K562 (cell line): ENCODE data around the gene PLAGL1. TPM values are rescaled to one million over a fixed set of nuclear protein-coding genes. Genes with fewer than 3 reads are reported as not detected.

ENCODE experiments used
- ATAC-seq: fragments of 200-7000 bp; cut with Tn5 transposase; 3 replicates; pipeline ENCODE4 v1.9.1; 2020; ENCODE audit warnings: moderate library complexity
- BruUV-seq: library from RNA; stranded (reverse); fragments of 400-500 nt; replicated peaks from 2 replicates; lab custom pipeline; 2021; lab: Mats Ljungman, UMichigan
- CTCF ChIA-PET: fragments of 300-600 bp; formaldehyde crosslinking; extraction: SDS; loops from one replicate; lab custom pipeline; 2021; ENCODE audit warnings: low intra/inter-chr PET ratio; lab: Yijun Ruan, JAX
- POLR2A ChIA-PET: fragments of 300-600, 350-650 bp; sonication (Branson Sonifier 250); formaldehyde crosslinking; extraction: SDS; loops from one replicate; lab custom pipeline; 2021; ENCODE audit warnings: antibody characterized with exemption, inconsistent platforms; lab: Yijun Ruan, JAX
- DNase-seq, 4 experiments: peaks; one replicate each; pipeline versions ENCODE4 v3.0.0 to v3.0.0-alpha.2; 2011 to 2018; ENCODE audit warnings: low spot score in 3 of 4, mixed read lengths in 3 of 4; ENCODE audit errors: extremely low read depth in 1 of 4
- FAIRE-seq: peaks from 2 replicates; lab custom pipeline; 2011; peaks lifted over from hg19 to GRCh38; lab: Jason Lieb, UNC
- H2AFZ ChIP-seq: 2 replicates; pipeline ENCODE4 v1.6.0; 2011; ENCODE audit warnings: low read depth, low read length, control low read depth, inconsistent platforms
- H3K27ac ChIP-seq: fragments of 200-600 bp; 3 replicates; pipeline ENCODE4 v1.8.0; 2011; ENCODE audit warnings: low read depth, mild to moderate bottlenecking, control low read depth, inconsistent platforms, low read length, moderate library complexity, mixed read lengths; ENCODE audit errors: extremely low read depth
- H3K27me3 ChIP-seq, 2 experiments: fragments of 300-600 bp in 1 of 2; 2 replicates in 1 of 2; 3 replicates in 1 of 2; pipeline versions ENCODE4 v1.6.0 to v1.8.0; 2011; ENCODE audit warnings: inconsistent platforms in 2 of 2, low read length in 2 of 2, mild to moderate bottlenecking in 1 of 2, mixed read lengths in 1 of 2, moderate library complexity in 1 of 2; ENCODE audit not compliant: control insufficient read depth in 2 of 2, insufficient read depth in 2 of 2
- H3K36me3 ChIP-seq: fragments of 300-600 bp; 3 replicates; pipeline ENCODE4 v1.8.0; 2011; ENCODE audit warnings: mild to moderate bottlenecking, low read length, inconsistent platforms; ENCODE audit not compliant: control insufficient read depth, insufficient read depth
- H3K4me1 ChIP-seq, 2 experiments: fragments of 200-600 bp in 1 of 2; replicated peaks in 1 of 2; 2 replicates in 1 of 2; 3 replicates in 1 of 2; pipeline versions ENCODE4 v1.5.1 to v1.8.0; 2011; ENCODE audit warnings: inconsistent platforms in 2 of 2, low read length in 2 of 2, mild to moderate bottlenecking in 1 of 2, mixed read lengths in 1 of 2, moderate library complexity in 1 of 2; ENCODE audit not compliant: control insufficient read depth in 2 of 2, insufficient read depth in 2 of 2
- H3K4me2 ChIP-seq: 2 replicates; pipeline ENCODE4 v1.6.1; 2011; ENCODE audit warnings: low read length, control low read depth, inconsistent platforms, mixed read lengths; ENCODE audit not compliant: insufficient read depth
- H3K4me3 ChIP-seq: fragments of 200-600 bp; sonication (generic), shearing (Covaris generic); 2 replicates; pipeline ENCODE4 v1.5.1; 2016; ENCODE audit warnings: control low read depth, inconsistent platforms
- H3K79me2 ChIP-seq: fragments of 200-600 bp; 3 replicates; pipeline ENCODE4 v1.8.0; 2011; ENCODE audit warnings: low read length, inconsistent platforms; ENCODE audit not compliant: control insufficient read depth, insufficient read depth
- H3K9ac ChIP-seq, 2 experiments: 2 replicates each; pipeline versions ENCODE4 v1.6.0 to v1.6.1; 2011; ENCODE audit warnings: low read depth in 2 of 2, low read length in 2 of 2, control low read depth in 1 of 2, inconsistent platforms in 1 of 2, mild to moderate bottlenecking in 1 of 2, mixed read lengths in 1 of 2; ENCODE audit not compliant: insufficient read depth in 1 of 2
- H3K9me1 ChIP-seq: one replicate; pipeline ENCODE4 v1.6.0; 2011; ENCODE audit warnings: inconsistent platforms, mild to moderate bottlenecking, low read length, moderate library complexity; ENCODE audit not compliant: control insufficient read depth, insufficient read depth
- H3K9me3 ChIP-seq: replicated peaks from 2 replicates; pipeline ENCODE4 v1.5.1; 2011; ENCODE audit warnings: low read depth, low read length, inconsistent platforms; ENCODE audit not compliant: control insufficient read depth, insufficient read depth
- H4K20me1 ChIP-seq: replicated peaks from 2 replicates; pipeline ENCODE4 v1.6.1; 2011; ENCODE audit warnings: low read length, inconsistent platforms, mixed read lengths; ENCODE audit not compliant: control insufficient read depth, insufficient read depth
- SMARCA5 ChIP-seq: fragments of 450-650 bp; IDR thresholded peaks from 2 replicates; pipeline ENCODE4 v1.6.1; 2016
- ZBTB12 ChIP-seq: fragments of 250-450 bp; sonication (Bioruptor Pico); IDR thresholded peaks from 2 replicates; pipeline ENCODE4 v1.4.0; 2020
- WGBS: fragments of 100-300 bp; shearing (Covaris generic); methylation state at CpG from one replicate; pipeline ENCODE4 v1.1.6; 2016; ENCODE audit warnings: low coverage, mixed read lengths; ENCODE audit not compliant: insufficient coverage; ENCODE audit errors: missing lambda C conversion rate; 5-methylcytosine and 5-hydroxymethylcytosine counted together
- in situ Hi-C: fragments of 300-500 bp; cut with MboI; formaldehyde crosslinking; loops from 4 replicates; pipeline ENCODE4 v1.15.0; 2018; ENCODE audit warnings: inconsistent platforms, mixed read lengths
- intact Hi-C: fragments of 100-400 bp; cut with micrococcal nuclease; formaldehyde crosslinking; loops from 2 replicates; pipeline ENCODE4 v1.14.2; 2022
- polyA plus RNA-seq, 8 experiments: library from polyadenylated mRNA; depleted of rRNA in 4 of 8; stranded (reverse) in 5 of 8; unstranded in 3 of 8; fragments of >200 nt; fragmentation: Nextera tagmentation in 2 of 8; fragmentation: Illumina TruSeq in 1 of 8; extraction: Ambion mirVana in 2 of 8; extraction: Trizol in 1 of 8; gene quantifications; 2 replicates each; pipeline versions ENCODE4 v1.2.1 to v1.2.3, GENCODE V29; 2011 to 2014; ENCODE audit warnings: inconsistent platforms in 1 of 8, missing spikeins in 1 of 8
- total RNA-seq, 7 experiments: library from RNA; depleted of rRNA in 6 of 7; stranded (reverse); fragments of >200 nt in 6 of 7; fragmentation: Illumina TruSeq in 2 of 7; extraction: Trizol in 2 of 7; gene quantifications; 2 replicates each; pipeline versions ENCODE4 v1.2.1 to v1.2.3, GENCODE V29; 2011 to 2021; ENCODE audit warnings: low replicate concordance in 1 of 7
- TF ChIP-seq, protein P1 (sequence below): sonication (generic); formaldehyde crosslinking; IDR thresholded peaks from 2 replicates; pipeline ENCODE4 v1.8.0; 2022; ENCODE audit warnings: mild to moderate bottlenecking, missing genetic modification reagents

PLAGL1 gene
- total and polyA plus RNA-seq, 9 of the 15 experiments (the other 6 are each of a cell fraction or from before 2014, with no cell fraction given), result 4.9 to 29.6 (median 13.2) TPM

DNA sequence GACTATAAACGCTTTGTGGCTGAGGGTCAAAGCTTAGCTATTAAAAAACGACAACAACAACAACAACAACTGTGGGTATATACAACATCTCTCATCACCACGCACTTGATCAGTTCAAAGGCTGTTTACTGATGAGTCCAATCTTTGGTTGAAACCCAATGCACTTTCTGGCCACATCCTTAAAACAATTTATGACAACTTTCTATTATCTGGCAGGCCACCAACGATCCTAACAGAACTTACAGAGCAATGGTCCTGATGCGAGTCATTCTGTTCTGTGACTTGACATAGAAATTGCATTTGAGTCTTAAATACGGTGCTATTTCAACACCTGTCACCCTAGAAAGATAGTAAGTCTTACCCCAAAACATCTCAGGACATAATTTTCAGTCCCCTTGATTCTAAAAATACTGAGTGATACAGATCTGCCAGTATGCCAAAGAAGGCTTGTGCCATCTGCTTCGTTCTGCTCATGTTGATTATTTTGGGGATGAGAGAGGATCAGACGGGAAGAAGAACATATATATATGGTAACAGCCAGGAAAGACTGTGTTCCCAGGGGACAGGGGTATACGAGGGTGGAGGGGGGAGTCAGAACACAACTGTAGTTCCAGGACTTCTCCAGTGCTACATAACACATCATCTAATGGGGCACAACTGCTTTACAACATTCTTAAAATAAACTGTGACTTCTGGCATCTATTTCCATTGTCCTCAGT lies 55.8 kb downstream of the PLAGL1 start:
- intact Hi-C loops (no loop called here), in situ Hi-C loops (no loop called here)
- H3K27ac ChIP-seq, result no peak overlapping the region
- POLR2A ChIA-PET, result no interaction called here
- FAIRE-seq (no peak), ATAC-seq (no peak), DNase-seq (no peak)
- 28% methylated on average over 9 of the region's 9 CpGs for WGBS
- no TSS peak for BruUV-seq
- H3K9ac ChIP-seq, result no peak overlapping the region
- H3K9me1 ChIP-seq, result no peaks in the 10 kb centered on the region
- TF ChIP-seq ZBTB12 (no peak), SMARCA5 (no peak)
- TF ChIP-seq, protein P1, sequence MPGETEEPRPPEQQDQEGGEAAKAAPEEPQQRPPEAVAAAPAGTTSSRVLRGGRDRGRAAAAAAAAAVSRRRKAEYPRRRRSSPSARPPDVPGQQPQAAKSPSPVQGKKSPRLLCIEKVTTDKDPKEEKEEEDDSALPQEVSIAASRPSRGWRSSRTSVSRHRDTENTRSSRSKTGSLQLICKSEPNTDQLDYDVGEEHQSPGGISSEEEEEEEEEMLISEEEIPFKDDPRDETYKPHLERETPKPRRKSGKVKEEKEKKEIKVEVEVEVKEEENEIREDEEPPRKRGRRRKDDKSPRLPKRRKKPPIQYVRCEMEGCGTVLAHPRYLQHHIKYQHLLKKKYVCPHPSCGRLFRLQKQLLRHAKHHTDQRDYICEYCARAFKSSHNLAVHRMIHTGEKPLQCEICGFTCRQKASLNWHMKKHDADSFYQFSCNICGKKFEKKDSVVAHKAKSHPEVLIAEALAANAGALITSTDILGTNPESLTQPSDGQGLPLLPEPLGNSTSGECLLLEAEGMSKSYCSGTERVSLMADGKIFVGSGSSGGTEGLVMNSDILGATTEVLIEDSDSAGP (CRISPR knock-in tag), result no peak
- no peak overlapping the region for H3K4me2 ChIP-seq
- no peak overlapping the region for H3K4me3 ChIP-seq
- H3K36me3 ChIP-seq, result no peaks in the 10 kb centered on the region
- 0 out of 5 replicates have a peak, but pooled peaks cover 0 to 5% of the 10 kb centered on the region in 2 experiments for H3K27me3 ChIP-seq
- CTCF ChIA-PET, result interaction anchor here (0.5 kb wide), 1 partner anchor 1481 kb away, joined by 3 read pairs; no protein-coding TSS in a partner anchor
- H3K4me1 ChIP-seq, result no peaks in the 10 kb centered on the region
- H2AFZ ChIP-seq, result no peak overlapping the region
- no peaks in the 10 kb centered on the region for H4K20me1 ChIP-seq
- no peaks in the 10 kb centered on the region for H3K9me3 ChIP-seq
- H3K79me2 ChIP-seq, result no peaks in the 10 kb centered on the region
